ENCODE data around the gene TENT5C. TPM values are rescaled to one million over a fixed set of nuclear protein-coding genes. Genes with fewer than 3 reads are reported as not detected.

The TENT5C gene
- total RNA-seq, 4 donors from 2014 or later, result 0.60 to 2.5 (median 1.2) TPM

DNA sequence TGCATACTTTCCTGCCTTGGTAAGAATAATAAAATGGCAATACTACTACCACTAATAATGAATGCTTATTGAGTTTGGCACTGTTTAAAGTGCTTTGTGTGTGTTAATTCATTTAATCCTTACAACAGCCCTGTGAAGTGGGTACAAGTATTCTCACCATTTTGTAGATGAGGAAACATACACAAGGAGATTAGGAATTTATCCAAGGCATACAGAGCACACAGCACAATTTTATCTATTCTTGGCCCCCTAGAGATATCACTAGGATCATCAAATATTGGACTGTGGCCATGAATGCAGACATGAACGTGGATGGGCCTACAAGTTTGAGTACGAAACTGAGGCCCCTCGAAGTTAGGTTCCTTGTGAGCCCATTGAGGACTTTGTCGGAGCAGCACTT lies 39.5 kb downstream of the TENT5C start:
- Histone ChIP-seq H3K27me3 (no peaks in the 10 kb centered on the region), H3K9me3 (no peaks in the 10 kb centered on the region), H3K36me3 (no peaks in the 10 kb centered on the region), H3K4me3 (no peak overlapping the region), H3K27ac (no peak overlapping the region), H3K4me1 (no peaks in the 10 kb centered on the region)
- TF ChIP-seq, protein P1, sequence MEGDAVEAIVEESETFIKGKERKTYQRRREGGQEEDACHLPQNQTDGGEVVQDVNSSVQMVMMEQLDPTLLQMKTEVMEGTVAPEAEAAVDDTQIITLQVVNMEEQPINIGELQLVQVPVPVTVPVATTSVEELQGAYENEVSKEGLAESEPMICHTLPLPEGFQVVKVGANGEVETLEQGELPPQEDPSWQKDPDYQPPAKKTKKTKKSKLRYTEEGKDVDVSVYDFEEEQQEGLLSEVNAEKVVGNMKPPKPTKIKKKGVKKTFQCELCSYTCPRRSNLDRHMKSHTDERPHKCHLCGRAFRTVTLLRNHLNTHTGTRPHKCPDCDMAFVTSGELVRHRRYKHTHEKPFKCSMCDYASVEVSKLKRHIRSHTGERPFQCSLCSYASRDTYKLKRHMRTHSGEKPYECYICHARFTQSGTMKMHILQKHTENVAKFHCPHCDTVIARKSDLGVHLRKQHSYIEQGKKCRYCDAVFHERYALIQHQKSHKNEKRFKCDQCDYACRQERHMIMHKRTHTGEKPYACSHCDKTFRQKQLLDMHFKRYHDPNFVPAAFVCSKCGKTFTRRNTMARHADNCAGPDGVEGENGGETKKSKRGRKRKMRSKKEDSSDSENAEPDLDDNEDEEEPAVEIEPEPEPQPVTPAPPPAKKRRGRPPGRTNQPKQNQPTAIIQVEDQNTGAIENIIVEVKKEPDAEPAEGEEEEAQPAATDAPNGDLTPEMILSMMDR (IDR thresholded peaks at IDR 0.05), result no peak
- TF ChIP-seq POLR2A (IDR thresholded peaks at IDR 0.05) (no peak), EP300 (IDR thresholded peaks at IDR 0.05) (no peak)
- 87% methylated on average over 4 of the region's 4 CpGs for WGBS, 2 donors
- DNase-seq (ENCODE audit: low spot score in 2 of 2), result no peak

DNA sequence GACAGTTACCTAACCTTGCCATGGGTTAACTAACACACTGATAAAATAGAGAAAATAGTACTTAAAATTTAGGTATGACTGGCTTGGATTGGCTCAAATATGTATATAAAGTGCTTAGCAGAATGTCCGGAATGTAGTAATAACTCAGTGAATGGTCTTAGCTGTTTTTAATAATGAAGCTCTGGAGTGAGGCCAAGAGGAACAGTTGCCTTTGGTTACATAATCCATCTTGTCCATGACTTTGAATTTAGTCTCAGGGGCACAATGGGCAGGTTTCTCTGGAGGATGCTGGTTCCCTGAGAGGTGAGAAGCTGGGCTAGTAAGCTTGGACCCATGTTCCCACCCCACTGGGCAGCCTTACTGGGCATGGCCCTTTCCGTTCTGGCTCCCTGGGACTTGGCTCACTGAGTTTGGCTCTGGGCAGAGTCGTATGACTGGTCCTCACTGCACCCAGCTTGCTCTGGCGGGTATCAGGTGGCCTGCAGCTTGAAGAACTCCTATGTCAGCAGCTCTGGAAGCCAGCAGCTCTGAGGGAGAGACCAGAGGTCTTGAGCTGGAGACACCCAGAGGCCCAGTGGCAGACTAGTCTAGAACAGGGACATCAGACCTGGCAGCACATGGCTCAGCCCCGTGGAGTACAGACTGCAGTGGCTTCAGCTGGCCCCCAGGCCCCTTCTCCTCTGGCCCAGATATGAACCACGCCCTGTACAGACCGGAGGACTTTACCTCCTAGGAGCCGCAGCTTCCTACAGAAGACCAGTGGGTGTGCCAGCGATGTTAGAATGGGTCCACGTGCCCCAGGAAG lies 40.4 kb downstream of the TENT5C start:
- TF ChIP-seq EP300 (IDR thresholded peaks at IDR 0.05), result no peak
- 85 to 87% methylated on average over 9 of the region's 10 CpGs for WGBS, 2 donors
- H3K4me3 ChIP-seq, result no peak overlapping the region

DNA sequence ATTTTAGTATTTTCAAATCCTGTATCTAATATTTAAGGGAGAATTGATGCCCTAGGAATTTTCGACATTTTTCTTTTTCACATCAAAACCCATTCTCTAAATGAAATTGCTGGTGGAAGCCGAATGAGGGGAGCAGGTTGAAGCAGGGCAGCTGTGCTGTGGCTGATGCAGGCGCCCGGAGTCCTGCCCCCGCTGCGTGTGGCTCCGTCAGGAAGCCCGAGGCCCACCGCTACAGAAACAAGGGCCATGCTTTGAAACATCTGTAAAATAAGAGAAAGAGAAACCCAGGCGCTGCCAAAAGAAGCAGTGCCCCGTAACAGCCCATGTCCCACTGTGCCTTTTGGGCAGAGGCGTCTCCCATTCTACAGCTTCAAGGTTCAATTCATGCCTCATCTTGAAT lies 41.1 kb downstream of the TENT5C start:
- TF ChIP-seq, protein P1 (IDR thresholded peaks at IDR 0.05), result no peak
- TF ChIP-seq EP300 (IDR thresholded peaks at IDR 0.05), result no peak
- WGBS, 2 donors, result 87 to 88% methylated on average over 12 of the region's 12 CpGs
- Histone ChIP-seq H3K27me3 (no peaks in the 10 kb centered on the region), H3K36me3 (no peaks in the 10 kb centered on the region), H3K9me3 (no peaks in the 10 kb centered on the region), H3K27ac (no peak overlapping the region), H3K4me3 (no peak overlapping the region), H3K4me1 (no peaks in the 10 kb centered on the region)
- DNase-seq (ENCODE audit: low spot score in 2 of 2), result no peak

More for the DNA sequence above, 40.4 kb downstream of the TENT5C start:
- Histone ChIP-seq H3K27me3 (no peaks in the 10 kb centered on the region), H3K4me1 (no peaks in the 10 kb centered on the region), H3K36me3 (no peaks in the 10 kb centered on the region), H3K9me3 (no peaks in the 10 kb centered on the region), H3K27ac (no peak overlapping the region)
- DNase-seq (ENCODE audit: low spot score in 2 of 2), result no peak

DNA sequence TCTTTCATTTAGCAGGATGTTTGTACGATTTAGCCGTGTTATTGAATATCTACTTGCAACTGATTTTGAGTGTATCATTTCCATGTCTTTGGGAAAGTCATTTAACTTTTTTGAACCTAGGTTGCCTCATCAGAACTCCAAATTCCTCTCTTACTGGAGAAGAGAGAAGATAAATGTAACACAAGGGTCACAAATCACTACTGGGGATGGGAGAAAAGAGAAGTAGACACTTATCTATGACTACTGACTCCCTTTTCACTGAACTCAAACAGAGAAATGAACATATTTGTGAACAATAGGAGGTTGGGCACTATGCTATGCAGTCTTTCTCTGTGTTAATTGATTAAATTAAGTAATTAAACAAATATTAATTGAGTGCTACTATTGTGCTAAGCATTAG lies 42.2 kb downstream of the TENT5C start:
- Histone ChIP-seq H3K27ac (no peak overlapping the region), H3K4me3 (no peak overlapping the region), H3K4me1 (no peaks in the 10 kb centered on the region), H3K27me3 (no peaks in the 10 kb centered on the region), H3K36me3 (no peaks in the 10 kb centered on the region), H3K9me3 (no peaks in the 10 kb centered on the region)
- no peak for TF ChIP-seq POLR2A (IDR thresholded peaks at IDR 0.05)
- TF ChIP-seq EP300 (IDR thresholded peaks at IDR 0.05), result no peak
- TF ChIP-seq, protein P1 (IDR thresholded peaks at IDR 0.05), result no peak
- DNase-seq (ENCODE audit: low spot score in 2 of 2), result no peak
- 48 to 92% methylated on average over 2 of the region's 2 CpGs for WGBS, 2 donors

DNA sequence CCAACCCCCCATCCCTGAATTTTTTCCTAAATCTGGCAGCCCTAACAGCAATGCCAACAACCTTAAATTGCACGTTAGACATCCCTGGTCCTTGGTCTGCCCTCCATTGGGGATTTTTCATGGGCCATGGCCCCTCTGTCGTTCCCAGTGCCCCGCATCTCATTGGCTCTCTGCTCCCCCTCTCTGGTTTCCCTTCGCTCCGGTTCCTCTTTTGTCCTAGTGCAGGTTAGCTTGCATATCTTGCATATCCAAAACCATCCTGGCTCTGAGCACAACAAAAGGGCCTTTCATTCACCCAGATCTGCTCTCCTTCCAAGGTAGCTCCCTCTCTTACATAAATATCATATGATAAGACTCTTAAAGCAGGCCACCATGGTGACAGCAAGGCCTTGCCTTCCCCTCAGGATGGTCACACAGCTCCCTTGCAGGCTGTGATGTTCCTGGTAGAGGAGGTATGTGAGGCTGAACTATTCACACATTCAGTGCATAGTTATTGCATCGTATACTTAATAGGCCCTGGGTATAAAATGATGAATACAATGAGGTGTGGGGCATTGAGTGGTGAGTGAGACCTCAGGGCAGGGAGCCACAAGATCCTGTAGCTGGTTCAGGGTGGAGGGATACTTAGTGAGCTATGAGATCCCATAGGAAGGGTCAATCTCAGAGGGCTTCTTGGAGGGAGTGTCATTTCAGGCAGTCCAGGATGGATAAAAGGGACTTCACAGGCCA lies 45.2 kb downstream of the TENT5C start:
- no peaks in the 10 kb centered on the region for H3K36me3 ChIP-seq
- DNase-seq (ENCODE audit: low spot score in 2 of 2), result no peak
- TF ChIP-seq, protein P1 (IDR thresholded peaks at IDR 0.05), result no peak
- TF ChIP-seq POLR2A (IDR thresholded peaks at IDR 0.05) (no peak), EP300 (IDR thresholded peaks at IDR 0.05) (no peak)
- no peak overlapping the region for H3K27ac ChIP-seq
- 69 to 78% methylated on average over 6 of the region's 6 CpGs for WGBS, 2 donors
- no peaks in the 10 kb centered on the region for H3K27me3 ChIP-seq
- H3K4me1 ChIP-seq, result peaks cover 0 to 11% (median 0%) of the 10 kb centered on the region in 4 donors
- H3K9me3 ChIP-seq, result no peaks in the 10 kb centered on the region
- H3K4me3 ChIP-seq, result no peak overlapping the region

Data from tibial nerve (tissue), 4 donors.